Lower leg skin (tissue), 4 donors: ENCODE data around the gene ERO1A. TPM values are rescaled to one million over a fixed set of nuclear protein-coding genes. Genes with fewer than 3 reads are reported as not detected.

ENCODE experiments used
- DNase-seq, 2 donors: peaks; one replicate each; pipeline ENCODE4 v3.0.0-alpha.2; 2019; ENCODE audit warnings: low spot score in 2 of 2
- H3K4me3 ChIP-seq: fragments of 200-600 bp; sonication (generic); 2 replicates; pipeline ENCODE4 v1.5.1; 2017; ENCODE audit warnings: mild to moderate bottlenecking, low read depth; ENCODE audit not compliant: poor library complexity, severe bottlenecking
- POLR2A ChIP-seq, 2 donors: fragments of 450-650 bp; IDR thresholded peaks; one replicate each; pipeline ENCODE4 v1.6.1; 2016 to 2017; ENCODE audit warnings: antibody characterized with exemption in 2 of 2, mild to moderate bottlenecking in 1 of 2, moderate library complexity in 1 of 2
- WGBS, 2 donors: methylation state at CpG; one replicate each; pipeline ENCODE4 v1.1.5; 2018; 5-methylcytosine and 5-hydroxymethylcytosine counted together
- intact Hi-C: fragments of 100-400 bp; cut with DNase I; formaldehyde crosslinking; loops from one replicate; pipeline ENCODE4 v1.15.0; 2023; ENCODE audit warnings: low total_unique reads
- total RNA-seq, 4 donors: library from RNA; depleted of rRNA; stranded (reverse); fragments of >200 nt; gene quantifications; one replicate each; pipeline ENCODE4 v1.1.0, GENCODE V29; 2016
- TF ChIP-seq, protein P1 (sequence below), 3 donors: fragments of 450-650 bp; IDR thresholded peaks; one replicate each; pipeline ENCODE4 v1.5.1; 2016; ENCODE audit warnings: antibody characterized with exemption in 3 of 3, mild to moderate bottlenecking in 3 of 3, moderate library complexity in 2 of 3

Gene ERO1A
- total RNA-seq, 4 donors from 2014 or later = 35.8 to 54.5 (median 44.0) TPM

DNA sequence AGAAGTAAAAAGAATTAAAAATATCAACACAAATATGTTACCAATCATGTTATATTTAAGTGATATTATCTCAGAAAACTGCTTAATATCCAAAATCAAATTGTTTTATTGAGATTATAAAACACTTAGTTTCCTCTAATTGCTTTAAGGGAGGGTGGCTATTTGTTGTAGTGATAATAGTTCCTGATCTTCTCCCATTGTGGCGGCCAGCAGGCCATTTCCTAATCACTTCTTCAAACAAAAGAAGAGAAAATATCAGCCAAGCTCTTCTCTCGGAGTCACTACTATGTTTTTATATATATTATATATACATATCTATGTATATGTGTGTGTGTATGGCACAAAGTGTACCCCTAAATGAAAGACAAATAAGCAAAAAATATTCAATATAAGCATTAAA, 31.5 kb downstream of the ERO1A start:
- DNase-seq = no peak
- no peak for TF ChIP-seq POLR2A (IDR thresholded peaks at IDR 0.05)
- TF ChIP-seq, protein P1, sequence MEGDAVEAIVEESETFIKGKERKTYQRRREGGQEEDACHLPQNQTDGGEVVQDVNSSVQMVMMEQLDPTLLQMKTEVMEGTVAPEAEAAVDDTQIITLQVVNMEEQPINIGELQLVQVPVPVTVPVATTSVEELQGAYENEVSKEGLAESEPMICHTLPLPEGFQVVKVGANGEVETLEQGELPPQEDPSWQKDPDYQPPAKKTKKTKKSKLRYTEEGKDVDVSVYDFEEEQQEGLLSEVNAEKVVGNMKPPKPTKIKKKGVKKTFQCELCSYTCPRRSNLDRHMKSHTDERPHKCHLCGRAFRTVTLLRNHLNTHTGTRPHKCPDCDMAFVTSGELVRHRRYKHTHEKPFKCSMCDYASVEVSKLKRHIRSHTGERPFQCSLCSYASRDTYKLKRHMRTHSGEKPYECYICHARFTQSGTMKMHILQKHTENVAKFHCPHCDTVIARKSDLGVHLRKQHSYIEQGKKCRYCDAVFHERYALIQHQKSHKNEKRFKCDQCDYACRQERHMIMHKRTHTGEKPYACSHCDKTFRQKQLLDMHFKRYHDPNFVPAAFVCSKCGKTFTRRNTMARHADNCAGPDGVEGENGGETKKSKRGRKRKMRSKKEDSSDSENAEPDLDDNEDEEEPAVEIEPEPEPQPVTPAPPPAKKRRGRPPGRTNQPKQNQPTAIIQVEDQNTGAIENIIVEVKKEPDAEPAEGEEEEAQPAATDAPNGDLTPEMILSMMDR (IDR thresholded peaks at IDR 0.05) = no peak
- 97 to 98% methylated on average over 2 of the region's 2 CpGs for WGBS, 2 donors
- no peak overlapping the region for H3K4me3 ChIP-seq
- intact Hi-C loops = no loop called here

DNA sequence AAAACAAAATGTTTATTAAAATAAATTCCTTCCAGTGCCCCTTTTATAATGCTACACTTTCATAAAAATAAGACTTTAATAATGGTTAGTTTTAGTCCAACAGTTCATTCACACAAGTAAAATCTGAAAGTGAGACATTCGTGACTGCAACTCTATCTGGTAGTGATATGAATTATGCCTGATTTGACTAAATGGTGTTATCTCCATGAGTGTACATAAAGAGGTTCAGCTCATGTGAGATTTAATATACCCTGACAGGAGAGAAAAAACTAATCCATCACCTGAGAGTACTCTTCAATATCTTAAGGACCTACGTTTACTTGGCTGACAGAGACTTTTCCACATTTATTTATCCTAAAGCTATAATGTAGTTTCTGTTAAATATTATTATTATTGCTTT, 34.0 kb downstream of the ERO1A start:
- intact Hi-C loops = no loop called here
- H3K4me3 ChIP-seq = no peak overlapping the region
- TF ChIP-seq, protein P1 (IDR thresholded peaks at IDR 0.05) = no peak
- TF ChIP-seq POLR2A (IDR thresholded peaks at IDR 0.05) = no peak
- DNase-seq = no peak
- 93 to 100% methylated on average over 2 of the region's 2 CpGs for WGBS, 2 donors

DNA sequence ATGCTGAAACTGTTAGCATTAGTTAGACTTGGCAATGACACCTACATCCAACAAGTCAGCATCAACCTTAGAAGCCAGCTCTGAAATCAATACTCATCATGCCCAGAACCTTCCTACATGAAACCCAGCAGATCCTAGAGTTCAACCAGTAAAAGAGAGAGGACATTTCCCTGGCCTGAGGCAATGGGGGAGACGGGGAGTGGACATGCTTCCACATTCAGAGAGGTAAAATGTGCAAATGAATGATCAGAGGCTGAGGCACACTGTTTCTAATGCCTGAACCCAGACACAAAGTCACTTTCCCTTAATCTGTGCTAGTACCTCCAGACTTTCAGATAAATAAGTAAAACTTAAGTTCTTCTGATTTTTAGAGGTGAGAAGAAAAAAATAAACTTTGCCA, 34.5 kb downstream of the ERO1A start:
- intact Hi-C loops = no loop called here
- 68 to 74% methylated on average over 1 of the region's 1 CpG for WGBS, 2 donors
- no peak for DNase-seq
- TF ChIP-seq, protein P1 (IDR thresholded peaks at IDR 0.05) = no peak
- TF ChIP-seq POLR2A (IDR thresholded peaks at IDR 0.05) = no peak
- H3K4me3 ChIP-seq = no peak overlapping the region

DNA sequence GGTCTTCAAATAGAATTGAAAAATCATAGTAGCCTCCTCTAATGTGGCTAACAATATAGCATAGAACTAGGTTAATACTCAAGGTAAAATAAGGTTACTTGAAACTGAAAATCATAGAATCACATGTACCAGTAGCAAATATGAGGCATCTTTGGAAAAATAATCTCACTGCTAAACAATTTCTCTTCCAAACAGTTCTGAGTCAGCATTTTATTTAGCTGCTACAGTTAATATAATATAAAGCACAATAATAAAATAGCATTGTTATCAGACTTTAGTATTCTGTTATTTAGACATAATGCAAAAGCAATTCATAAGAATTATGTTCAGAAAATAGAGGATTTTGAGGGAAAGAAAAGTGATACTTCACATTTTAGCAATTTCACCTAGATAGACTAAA, 35.0 kb downstream of the ERO1A start:
- no peak overlapping the region for H3K4me3 ChIP-seq
- intact Hi-C loops = no loop called here
- DNase-seq = no peak
- no peak for TF ChIP-seq POLR2A (IDR thresholded peaks at IDR 0.05)
- TF ChIP-seq, protein P1 (IDR thresholded peaks at IDR 0.05) = no peak

DNA sequence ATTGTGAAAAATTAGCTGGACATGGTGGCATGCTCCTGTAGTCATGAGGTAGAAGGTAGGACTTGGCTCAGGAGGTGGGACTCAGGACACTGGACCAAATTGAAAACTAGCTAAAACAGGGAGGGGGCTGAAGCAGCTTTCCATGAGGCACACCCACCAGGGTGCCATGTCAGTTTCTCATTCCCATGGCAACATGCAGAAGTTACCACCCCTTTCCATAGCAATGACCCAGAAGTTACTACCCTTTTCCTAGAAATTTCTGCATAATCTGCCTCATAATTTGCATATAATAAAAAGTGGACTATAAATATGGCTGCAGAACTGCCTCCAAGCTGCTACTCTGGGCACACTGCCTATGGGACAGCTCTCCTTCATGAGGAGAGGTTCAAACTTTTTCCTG, 38.5 kb downstream of the ERO1A start:
- H3K4me3 ChIP-seq = no peak overlapping the region
- intact Hi-C loops = no loop called here
- TF ChIP-seq, protein P1 (IDR thresholded peaks at IDR 0.05) = no peak
- no peak for TF ChIP-seq POLR2A (IDR thresholded peaks at IDR 0.05)
- no peak for DNase-seq

DNA sequence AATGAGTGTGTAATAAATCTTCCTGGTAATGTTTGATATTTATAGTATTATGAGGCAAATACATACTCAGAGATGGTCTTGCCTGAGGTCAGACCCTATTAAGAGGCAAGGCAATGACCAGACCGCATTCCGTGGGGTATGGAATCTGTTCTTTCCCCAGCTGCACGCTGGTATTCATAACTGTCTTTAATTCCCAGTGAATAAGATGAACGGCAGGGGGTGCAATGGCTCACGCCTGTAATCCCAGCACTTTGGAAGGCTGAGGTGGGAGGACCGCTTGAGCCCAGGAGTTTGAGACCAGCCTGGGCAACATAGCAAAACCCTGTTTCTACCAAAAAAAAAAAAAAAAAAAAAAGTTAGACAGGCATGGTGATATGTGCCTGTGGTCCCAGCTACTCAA, 44.6 kb downstream of the ERO1A start:
- no peak overlapping the region for H3K4me3 ChIP-seq
- 85 to 91% methylated on average over 6 of the region's 6 CpGs for WGBS, 2 donors
- TF ChIP-seq POLR2A (IDR thresholded peaks at IDR 0.05) = no peak
- TF ChIP-seq, protein P1 (IDR thresholded peaks at IDR 0.05) = no peak
- no peak for DNase-seq
- intact Hi-C loops = no loop called here
